SU-DHL-6 (cell line): ENCODE measurements around the gene FBN3.

ENCODE experiments used
- H2AFZ ChIP-seq: fragments of 200-600 bp; sonication (generic); 2 replicates; pipeline ENCODE4 v1.6.1; 2014; ENCODE audit warnings: low read depth, mild to moderate bottlenecking, moderate library complexity, mixed read lengths, antibody characterized with exemption, low read length; ENCODE audit not compliant: severe bottlenecking
- H3F3A ChIP-seq: fragments of 200-600 bp; shearing (Covaris generic); 2 replicates; pipeline ENCODE4 v1.6.0; 2016; ENCODE audit warnings: antibody characterized with exemption, mild to moderate bottlenecking; ENCODE audit not compliant: insufficient read depth
- H3K27ac ChIP-seq: fragments of 200-600 bp; sonication (generic); 2 replicates; pipeline ENCODE4 v1.5.1; 2016; ENCODE audit warnings: low read depth, mild to moderate bottlenecking, low read length, moderate library complexity, mixed read lengths
- H3K27me3 ChIP-seq: fragments of 200-600 bp; sonication (generic), shearing (Covaris generic); 2 replicates; pipeline ENCODE4 v1.6.0; 2014; ENCODE audit warnings: mild to moderate bottlenecking, low read length
- H3K36me3 ChIP-seq: fragments of 200-600 bp; sonication (generic); 2 replicates; pipeline ENCODE4 v1.6.1; 2014; ENCODE audit warnings: mild to moderate bottlenecking, low read length, mixed read lengths
- H3K4me2 ChIP-seq: fragments of 300-600, 200-600 bp; shearing (Covaris generic), sonication (generic); 2 replicates; pipeline ENCODE4 v1.6.0; 2014; ENCODE audit warnings: low read length, low read depth, mild to moderate bottlenecking; ENCODE audit not compliant: poor library complexity, severe bottlenecking
- H3K4me3 ChIP-seq: fragments of 200-600 bp; sonication (generic); 2 replicates; pipeline ENCODE4 v1.5.1; 2014; ENCODE audit warnings: antibody characterized with exemption, low read length, mild to moderate bottlenecking, mixed read lengths; ENCODE audit not compliant: insufficient read depth, poor library complexity, severe bottlenecking
- H3K79me2 ChIP-seq: fragments of 200-600 bp; sonication (generic); 2 replicates; pipeline ENCODE4 v1.6.1; 2014; ENCODE audit warnings: mild to moderate bottlenecking, low read length, moderate library complexity; ENCODE audit not compliant: insufficient read depth
- H3K9ac ChIP-seq: fragments of 200-600 bp; sonication (generic); 2 replicates; pipeline ENCODE4 v1.7.0; 2014; ENCODE audit warnings: mild to moderate bottlenecking, low read length
- H3K9me2 ChIP-seq: fragments of 200-600 bp; sonication (generic); replicated peaks from 2 replicates; pipeline ENCODE4 v1.6.1; 2014; ENCODE audit warnings: low read length; ENCODE audit not compliant: insufficient read depth
- H3K9me3 ChIP-seq: fragments of 200-600 bp; sonication (generic); 2 replicates; pipeline ENCODE4 v1.6.1; 2014; ENCODE audit warnings: low read length, mixed read lengths; ENCODE audit not compliant: insufficient read depth
- H4K20me1 ChIP-seq: fragments of 200-600 bp; sonication (generic); 2 replicates; pipeline ENCODE4 v1.6.1; 2014; ENCODE audit warnings: low read depth, mild to moderate bottlenecking, antibody characterized with exemption, low read length, moderate library complexity, mixed read lengths
- CTCF ChIP-seq: fragments of 200-600 bp; sonication (generic); IDR thresholded peaks from one replicate; pipeline ENCODE4 v1.5.1; 2017; ENCODE audit warnings: antibody characterized with exemption, mild to moderate bottlenecking, low read length, moderate library complexity; ENCODE audit not compliant: insufficient read depth, poor library complexity, severe bottlenecking
- EZH2phosphoT487 ChIP-seq: fragments of 200-600 bp; sonication (generic), shearing (Covaris generic); conservative IDR thresholded peaks from 2 replicates; pipeline ENCODE4 v1.6.1; 2018; ENCODE audit warnings: mild to moderate bottlenecking, antibody characterized with exemption, low read length, moderate library complexity, mixed read lengths

FBN3 gene

GRCh38 chr19:8113017-8113416, 36.4 kb downstream of the FBN3 start:
- Histone ChIP-seq H3K27me3 (no peaks in the 10 kb centered on the region), H3K27ac (no peak overlapping the region), H3K4me2 (no peak overlapping the region)

GRCh38 chr19:8111376-8111775, 38.0 kb downstream of the FBN3 start:
- no peaks in the 10 kb centered on the region for H3K9me3 ChIP-seq
- H3K4me2 ChIP-seq, result no peak overlapping the region
- TF ChIP-seq EZH2phosphoT487, result no peak
- no peak for TF ChIP-seq CTCF
- no peaks in the 10 kb centered on the region for H3K9me2 ChIP-seq
- H3K36me3 ChIP-seq, result no peaks in the 10 kb centered on the region
- no peak overlapping the region for H2AFZ ChIP-seq
- no peak overlapping the region for H3K4me3 ChIP-seq
- H3K27ac ChIP-seq, result no peak overlapping the region
- H3K79me2 ChIP-seq, result no peaks in the 10 kb centered on the region
- H4K20me1 ChIP-seq, result no peaks in the 10 kb centered on the region
- H3K9ac ChIP-seq, result no peak overlapping the region
- H3F3A ChIP-seq, result no peaks in the 10 kb centered on the region
- H3K27me3 ChIP-seq, result no peaks in the 10 kb centered on the region

More at GRCh38 chr19:8113017-8113416, 36.4 kb downstream of the FBN3 start:
- Histone ChIP-seq H3K36me3 (no peaks in the 10 kb centered on the region), H2AFZ (no peak overlapping the region), H3K79me2 (no peaks in the 10 kb centered on the region), H3K9ac (no peak overlapping the region), H3K9me3 (no peaks in the 10 kb centered on the region), H4K20me1 (no peaks in the 10 kb centered on the region), H3K9me2 (no peaks in the 10 kb centered on the region), H3K4me3 (no peak overlapping the region), H3F3A (no peaks in the 10 kb centered on the region)
- no peak for TF ChIP-seq EZH2phosphoT487
- no peak for TF ChIP-seq CTCF

- Histone ChIP-seq H3K36me3 (no peaks in the 10 kb centered on the region), H3K9me2 (no peaks in the 10 kb centered on the region), H3K9ac (no peak overlapping the region), H3K4me3 (no peak overlapping the region), H3K4me2 (no peak overlapping the region), H4K20me1 (no peaks in the 10 kb centered on the region), H2AFZ (no peak overlapping the region), H3K79me2 (no peaks in the 10 kb centered on the region), H3K27me3 (no peaks in the 10 kb centered on the region), H3K9me3 (no peaks in the 10 kb centered on the region), H3K27ac (no peak overlapping the region), H3F3A (no peaks in the 10 kb centered on the region)
- TF ChIP-seq CTCF, result no peak
- no peak for TF ChIP-seq EZH2phosphoT487
Measured at GRCh38 chr19:8110931-8111330, 38.5 kb downstream of the FBN3 start.
